ENCODE results near the gene MYORG.

The MYORG gene

GRCh38 chr9:34333836-34334235 lies 42.9 kb downstream of the MYORG start:
- peak; percentile 57 for DNase-seq (ENCODE audit: low spot score)

- peak; percentile 89 for DNase-seq (ENCODE audit: low spot score)
Measured at GRCh38 chr9:34332076-34332964, 44.4 kb downstream of the MYORG start.

- DNase-seq (ENCODE audit: low spot score): no peak
Measured at GRCh38 chr9:34331196-34331595, 45.5 kb downstream of the MYORG start.

- peak; percentile 99 for DNase-seq (ENCODE audit: low spot score)
Measured at GRCh38 chr9:34328987-34329832, 47.5 kb downstream of the MYORG start, which contains the start of the genes KIF24 and NUDT2. TSS of gene KIF24 (minus strand) at chr9:34329268. CDS start at chr9:34311346, 17,922 bp downstream. TSS of gene NUDT2 (plus strand) at chr9:34329569. CDS start at chr9:34339040, 9,471 bp downstream.

- no peak for DNase-seq (ENCODE audit: low spot score)
Measured at GRCh38 chr9:34328500-34328986, 48.2 kb downstream of the MYORG start.

GRCh38 chr9:34326690-34327089 lies 50.0 kb downstream of the MYORG start:
- no peak for DNase-seq (ENCODE audit: low spot score)

GRCh38 chr9:34322899-34323591 lies 53.7 kb downstream of the MYORG start:
- no peak for DNase-seq (ENCODE audit: low spot score)

GRCh38 chr9:34321451-34321850 lies 55.2 kb downstream of the MYORG start:
- no peak for DNase-seq (ENCODE audit: low spot score)

GRCh38 chr9:34318163-34318790 lies 58.4 kb downstream of the MYORG start:
- no peak for DNase-seq (ENCODE audit: low spot score)

- no peak for DNase-seq (ENCODE audit: low spot score)
Measured at GRCh38 chr9:34317436-34317835, 59.3 kb downstream of the MYORG start.

All from globus pallidus (tissue), 1 donor.